ENCODE results near the gene SERPINB11. TPM values are rescaled to one million over a fixed set of nuclear protein-coding genes. Genes with fewer than 3 reads are reported as not detected.

SERPINB11 gene
- total RNA-seq, 1 experiment from 2014 or later: not detected

Other genes with a start within 250 kb of the SERPINB11 start
- gene SERPINB5, start 226.0 kb upstream of the SERPINB11 start, total RNA-seq (2021; ENCODE audit: unreplicated experiment): not detected
- not detected for gene SERPINB12, start 160.6 kb upstream of the SERPINB11 start, total RNA-seq (2021; ENCODE audit: unreplicated experiment)
- gene SERPINB13, start 115.6 kb upstream of the SERPINB11 start, total RNA-seq (2021; ENCODE audit: unreplicated experiment): not detected
- gene SERPINB4, start 58.7 kb upstream of the SERPINB11 start, total RNA-seq (2021; ENCODE audit: unreplicated experiment): not detected
- gene SERPINB3, start 41.1 kb upstream of the SERPINB11 start, total RNA-seq (2021; ENCODE audit: unreplicated experiment): not detected
- gene SERPINB7, start 72.5 kb downstream of the SERPINB11 start, total RNA-seq (2021; ENCODE audit: unreplicated experiment): not detected
- not detected for gene SERPINB2, start 184.7 kb downstream of the SERPINB11 start, total RNA-seq (2021; ENCODE audit: unreplicated experiment)
- not detected for gene SERPINB10, start 205.0 kb downstream of the SERPINB11 start, total RNA-seq (2021; ENCODE audit: unreplicated experiment)
- 1.3 TPM for gene HMSD, start 246.3 kb downstream of the SERPINB11 start, total RNA-seq (2021; ENCODE audit: unreplicated experiment)